ENCODE data around the gene CELF2.
A peak's percentile ranks its signal among the peaks of the same experiment; 100 is the strongest.
"Not testable (repeated sequence)": the region's sequence is repeated elsewhere in the genome, so short reads cannot be mapped to it uniquely, and the experiment has no call there.

Gene CELF2

DNA sequence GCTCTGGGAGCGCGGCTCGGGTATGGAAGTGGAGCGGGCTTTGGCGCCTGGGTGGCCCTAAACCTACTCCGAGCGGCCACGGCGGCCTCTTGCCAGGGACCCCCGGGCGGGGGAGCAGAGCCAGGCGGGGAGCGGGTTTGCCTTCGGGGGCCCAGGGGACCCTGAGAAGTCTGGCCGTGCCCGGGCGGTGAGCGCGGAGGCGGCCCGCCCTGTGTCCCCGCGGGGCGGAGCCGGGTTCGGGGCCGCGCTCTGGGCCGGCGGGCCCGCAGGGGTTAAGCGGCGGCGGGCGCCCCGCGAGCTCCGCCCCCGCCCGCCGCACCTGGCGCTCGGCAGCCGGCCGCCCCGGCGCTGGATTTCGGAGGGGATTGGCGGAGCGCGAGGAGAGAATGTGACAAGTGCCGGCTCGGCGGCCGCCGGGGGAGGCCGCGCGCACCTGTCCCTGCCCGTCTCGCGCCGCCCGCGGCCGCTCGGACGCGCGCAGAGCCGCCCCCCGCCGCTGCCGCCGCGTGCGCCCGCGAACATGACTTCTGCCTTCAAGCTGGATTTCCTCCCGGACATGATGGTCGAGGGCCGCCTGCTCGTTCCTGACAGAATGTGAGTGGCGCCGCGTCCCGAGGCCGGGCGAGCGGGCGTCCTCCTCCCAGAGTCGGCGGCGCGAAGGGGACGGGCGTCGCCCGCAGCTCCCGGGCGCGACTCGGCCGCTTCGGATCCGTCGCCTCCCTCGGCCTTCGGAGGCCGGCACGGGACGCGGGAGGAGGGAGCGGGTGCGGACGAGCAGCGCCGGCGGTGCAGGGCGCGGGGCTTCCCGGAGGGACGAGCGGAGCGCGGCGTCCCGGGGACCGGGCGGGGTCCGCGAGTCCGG is at the start of gene CELF2:
TSS of gene CELF2 (plus strand) at position 303 of the 862 bp plus-strand sequence. CDS start at position 521, 218 bp downstream.
- peak in 9 of 14 donors; percentile 27 to 83 (median 60) for DNase-seq

DNA sequence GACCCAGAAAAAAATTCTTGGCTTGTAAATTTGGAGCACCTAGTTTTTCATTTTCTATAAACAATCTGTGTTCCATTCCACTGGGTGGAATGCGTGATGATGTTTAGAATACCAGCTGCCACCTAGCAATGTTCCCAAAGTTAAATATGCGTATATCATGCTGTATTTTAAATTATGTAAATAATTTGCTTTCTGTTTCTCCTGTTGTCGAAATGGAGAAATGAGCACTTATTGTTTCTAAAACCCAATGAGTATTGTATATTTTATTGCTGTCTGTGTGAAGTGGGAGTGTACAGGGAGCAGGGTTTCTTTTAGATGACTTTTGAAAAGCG is 49.4 kb upstream of the CELF2 start:
- no peak for DNase-seq

DNA sequence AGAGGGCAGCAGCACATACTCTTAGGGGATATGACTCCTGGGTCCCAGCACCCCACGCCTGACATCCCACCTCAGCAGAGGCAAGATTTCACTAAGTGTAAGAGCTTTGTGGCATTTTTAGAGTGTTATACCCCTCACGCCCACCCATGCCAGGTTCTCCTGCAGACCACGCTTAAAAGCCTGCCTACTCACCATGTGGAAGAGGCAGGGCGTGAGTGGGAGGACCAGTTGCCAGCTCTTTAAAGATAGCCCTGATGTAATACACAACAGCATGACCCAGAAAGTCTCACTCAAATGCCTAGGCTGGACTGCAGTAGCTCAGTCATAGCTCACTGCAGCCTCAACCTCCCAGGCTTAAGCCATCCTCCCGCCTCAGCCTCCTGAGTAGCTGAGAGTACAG is 44.4 kb upstream of the CELF2 start:
- DNase-seq = no peak

DNA sequence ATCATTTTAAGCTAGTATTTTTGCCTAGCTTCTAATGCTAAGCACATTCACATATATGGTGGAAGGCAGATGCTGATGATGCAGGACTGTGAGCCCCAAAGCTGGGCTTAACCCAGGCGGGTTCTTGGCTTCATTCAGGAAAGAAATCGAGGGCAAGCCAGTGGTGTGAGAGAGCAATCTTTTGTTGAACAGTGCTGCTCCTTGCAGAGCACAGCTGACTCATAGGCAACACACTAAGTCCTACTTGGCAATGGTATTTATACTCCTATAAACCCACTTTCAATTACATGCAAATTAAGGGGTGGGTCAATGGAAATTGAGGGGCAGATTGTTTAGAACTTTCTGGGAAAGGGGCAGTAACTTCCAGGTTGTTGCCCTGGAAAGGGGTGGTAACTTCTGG is 42.0 kb upstream of the CELF2 start:
- no peak for DNase-seq

DNA sequence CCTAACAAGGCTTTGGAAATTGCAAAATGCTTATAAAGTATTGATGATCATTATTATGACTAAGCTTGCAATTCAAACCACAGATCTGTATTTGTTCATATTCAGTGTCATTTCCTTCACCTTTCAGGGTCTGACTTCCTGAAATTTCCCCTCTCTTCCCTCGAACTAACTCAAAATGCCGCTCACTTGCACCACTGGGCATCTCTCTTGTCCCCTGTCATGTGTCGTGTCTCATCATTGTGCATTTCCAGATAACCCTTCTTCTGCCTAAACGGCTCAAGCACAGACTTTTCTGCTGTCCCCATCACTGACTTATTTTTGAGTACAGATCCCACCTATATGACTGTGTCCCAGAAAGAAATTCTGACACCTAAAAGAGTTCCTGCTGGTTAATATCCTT is 41.0 kb upstream of the CELF2 start:
- no peak for DNase-seq

DNA sequence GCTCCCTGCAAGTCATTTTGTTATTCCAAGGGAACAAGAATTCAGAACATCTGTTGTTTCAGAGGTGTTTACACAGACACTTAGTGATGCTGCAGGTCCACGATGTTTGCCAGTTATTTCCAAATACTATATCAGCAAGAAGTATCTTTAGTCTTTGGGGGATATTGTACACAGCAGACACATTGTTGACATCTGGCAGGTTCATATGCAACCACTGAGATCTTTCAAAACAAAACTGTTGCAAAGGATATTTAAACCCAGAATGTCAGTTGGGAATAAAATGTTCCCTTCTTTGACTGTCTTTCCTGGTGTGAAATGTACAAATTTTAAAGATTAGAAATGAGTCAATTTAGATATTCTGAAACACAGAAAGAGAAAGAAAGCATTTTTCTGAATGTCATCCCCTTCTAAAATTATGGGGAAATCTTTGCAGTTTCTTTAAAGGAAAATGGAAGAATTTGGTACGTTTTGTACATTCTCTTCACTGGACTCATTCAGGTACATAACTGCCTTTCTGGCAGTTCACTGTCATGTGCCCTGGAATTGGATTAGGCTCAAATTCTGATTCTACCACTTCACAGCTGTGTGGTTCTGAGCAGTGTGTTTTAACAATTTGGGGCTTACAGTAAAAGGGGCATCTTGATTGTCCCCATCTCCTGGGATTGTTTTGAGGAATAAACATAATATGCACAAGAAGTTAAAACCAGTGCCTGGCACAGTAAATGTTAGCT is 40.3 kb upstream of the CELF2 start:
- DNase-seq = no peak

DNA sequence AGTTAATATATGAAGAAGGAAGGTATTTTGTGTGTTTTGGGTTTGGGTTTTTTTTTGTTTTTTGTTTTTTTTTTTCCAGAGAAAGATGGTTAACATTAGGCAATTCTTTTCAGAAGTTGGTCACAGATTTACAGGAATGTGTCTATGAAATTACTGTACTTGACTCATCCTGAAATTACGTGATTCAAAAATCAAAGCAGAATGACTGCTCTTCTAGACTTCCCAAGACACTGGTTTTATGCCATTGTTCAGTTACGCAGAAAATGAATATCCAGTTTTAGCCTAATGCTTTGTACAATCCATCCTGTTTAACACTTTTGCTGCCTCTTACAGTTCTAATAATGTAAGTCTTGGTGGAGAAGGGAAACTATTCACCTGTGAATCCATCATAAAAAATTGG is 39.7 kb upstream of the CELF2 start:
- no peak for DNase-seq

DNA sequence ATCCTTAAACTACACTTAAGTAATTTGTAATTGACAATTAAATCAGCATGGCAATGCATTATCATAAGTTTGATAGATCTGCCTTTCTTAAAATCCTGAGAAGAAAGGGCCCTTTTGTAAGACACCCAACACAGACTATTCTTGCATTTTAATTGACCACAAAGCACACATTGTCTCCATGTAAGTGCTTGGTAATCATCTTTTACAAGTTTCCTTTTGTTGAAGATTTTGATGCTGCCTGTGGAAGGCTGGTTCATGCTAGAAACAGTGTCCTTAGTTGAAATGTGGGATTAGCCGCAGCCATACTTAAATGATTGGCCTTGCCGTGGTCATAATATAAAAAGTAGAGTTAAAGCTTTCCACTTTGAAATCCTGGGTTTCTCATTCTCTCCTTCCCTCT is 32.3 kb upstream of the CELF2 start:
- DNase-seq = no peak

DNA sequence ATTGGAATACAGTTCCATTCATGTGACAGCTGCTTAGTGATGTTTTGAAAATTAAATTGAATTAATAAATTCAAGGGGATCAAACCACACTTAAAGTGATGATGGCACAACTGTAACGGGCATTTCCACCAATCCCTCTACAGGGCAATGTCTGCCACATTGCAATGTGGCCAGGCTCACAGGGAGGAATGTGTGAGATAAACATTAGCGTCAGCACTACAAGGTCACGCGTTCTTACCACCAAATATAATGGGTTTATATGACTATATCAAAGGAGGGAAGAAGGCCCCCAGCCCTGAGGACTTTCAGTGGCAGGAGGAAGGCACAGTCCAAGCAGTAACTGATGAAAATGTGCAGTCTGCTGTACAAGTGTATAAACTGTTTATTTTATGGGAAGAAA is 31.1 kb upstream of the CELF2 start:
- no peak for DNase-seq

DNA sequence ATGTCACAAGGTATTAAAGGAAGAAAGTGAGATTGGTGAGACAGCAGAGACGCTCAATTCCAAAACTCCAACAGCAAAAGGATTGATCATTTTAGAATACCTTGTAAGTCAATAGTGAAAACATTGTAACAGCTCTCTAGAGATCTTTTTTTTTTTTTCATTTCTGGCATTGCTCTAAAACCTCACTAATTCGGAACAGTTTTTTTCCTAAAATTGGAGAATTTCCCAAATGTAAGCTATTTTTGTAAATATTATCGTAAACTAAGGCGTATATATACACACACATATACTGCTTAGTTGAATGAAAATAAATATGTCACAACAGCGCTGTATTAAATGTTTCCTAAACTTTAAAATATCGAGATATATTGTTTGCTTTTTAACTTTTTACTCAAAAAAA is 30.6 kb upstream of the CELF2 start:
- DNase-seq = no peak

DNA sequence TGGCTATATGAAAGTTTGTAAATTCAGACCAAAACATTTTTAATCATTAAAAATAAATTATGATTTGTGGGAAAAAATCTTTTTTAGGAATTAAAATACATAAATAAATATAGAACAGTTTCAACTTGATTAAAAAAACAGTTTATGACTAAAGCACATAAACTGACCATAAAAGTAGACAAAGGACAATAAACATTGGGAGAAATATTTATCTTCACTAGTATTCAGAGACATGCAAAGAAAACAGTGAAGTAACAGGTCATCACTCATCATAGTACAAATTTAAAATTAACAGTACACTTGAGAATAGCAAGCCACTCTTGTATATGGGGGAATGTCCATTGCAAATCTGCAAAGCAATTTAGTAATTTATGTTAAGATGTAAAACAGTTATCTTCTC is 28.0 kb upstream of the CELF2 start:
- no peak for DNase-seq

DNA sequence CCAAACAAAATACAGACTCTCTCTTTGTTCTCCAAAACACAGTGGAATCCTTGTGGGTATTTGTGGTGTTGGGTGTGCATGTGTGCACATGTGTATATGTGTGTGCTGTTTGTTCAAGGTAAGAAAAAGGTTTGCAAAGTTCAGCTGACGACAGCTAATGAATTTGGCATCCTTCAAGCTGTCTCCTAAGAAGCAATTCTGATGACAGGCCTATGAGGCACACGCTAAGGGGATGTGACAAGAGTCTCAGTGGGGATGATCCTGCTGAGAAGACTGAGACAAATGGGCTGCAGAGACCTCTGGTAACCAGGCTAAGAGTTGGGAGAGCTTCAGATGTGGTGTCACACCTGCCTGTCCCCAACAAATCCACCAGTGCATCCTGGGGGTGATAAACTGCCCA is 26.5 kb upstream of the CELF2 start:
- DNase-seq = no peak

DNA sequence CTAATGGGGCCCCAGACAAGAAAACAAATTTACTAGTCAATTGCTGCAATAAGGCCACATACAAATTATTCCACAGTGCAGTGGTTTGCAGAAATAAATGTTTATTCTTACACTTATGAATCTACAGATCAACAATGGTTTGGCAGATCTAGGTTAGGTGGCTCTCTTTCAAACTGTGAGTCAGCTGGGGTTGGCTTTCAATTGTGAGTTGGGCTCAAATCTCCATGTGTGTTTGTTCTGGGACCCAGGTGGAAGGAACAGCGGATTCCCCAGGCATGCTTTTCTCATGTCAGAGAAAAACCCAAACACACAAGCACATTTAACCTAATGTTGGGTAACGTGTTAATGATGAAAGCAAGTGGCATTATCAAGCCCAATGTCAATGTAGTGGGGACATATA is 25.6 kb upstream of the CELF2 start:
- no peak for DNase-seq

DNA sequence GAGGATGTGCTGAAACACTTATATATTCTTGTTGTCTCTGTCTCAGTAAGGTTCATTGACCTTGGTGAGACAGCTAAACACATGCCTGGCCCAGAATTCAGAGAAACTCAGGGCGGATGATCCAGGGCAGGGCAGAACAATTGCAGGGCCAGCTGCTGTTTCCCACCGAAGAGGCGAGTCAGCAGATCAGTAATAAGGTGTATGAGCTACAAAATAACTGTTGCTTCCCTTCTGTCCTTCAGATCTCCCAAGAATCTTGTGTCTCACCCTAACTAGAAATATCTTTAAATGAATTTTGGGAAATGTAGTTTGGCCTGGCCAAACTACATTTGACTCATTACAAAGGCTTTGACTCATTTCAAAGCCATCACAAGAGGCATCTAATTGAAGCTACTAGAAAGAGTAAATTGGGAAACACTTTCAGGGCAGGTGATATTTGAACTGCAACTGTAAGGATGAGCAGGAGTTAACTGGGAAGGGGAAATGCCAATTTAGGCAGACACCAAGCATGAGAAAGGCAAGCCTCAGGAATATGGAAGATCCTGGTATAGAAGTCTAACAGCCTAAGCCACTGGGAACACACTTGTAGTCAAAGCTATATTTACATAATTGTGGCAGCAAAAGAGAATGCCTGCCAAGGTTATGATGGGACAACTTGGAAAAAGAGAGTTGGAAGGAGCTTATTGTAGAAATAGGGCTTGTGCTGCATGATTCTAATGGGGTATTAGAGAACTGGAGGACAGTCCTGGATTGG is 24.5 kb upstream of the CELF2 start:
- DNase-seq = no peak

DNA sequence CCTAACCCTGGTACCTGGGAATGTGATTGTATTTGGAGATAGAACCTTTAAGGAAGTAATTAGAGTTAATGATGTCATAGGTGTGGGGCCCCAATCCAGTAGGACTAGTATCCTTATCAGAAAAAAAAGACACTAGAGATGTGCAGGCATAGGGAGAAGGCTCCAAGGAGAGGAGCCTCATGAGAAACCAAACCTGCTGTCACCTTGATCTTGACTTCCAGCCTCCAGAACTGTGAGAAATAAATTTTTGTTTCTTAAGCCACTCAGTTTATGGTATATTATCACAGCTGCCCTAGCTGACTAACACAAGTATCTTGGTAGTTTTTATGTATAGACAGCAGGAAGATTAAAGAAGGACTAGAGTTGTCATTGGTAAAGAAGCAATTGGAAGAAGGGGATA is 23.9 kb upstream of the CELF2 start:
- DNase-seq = no peak

DNA sequence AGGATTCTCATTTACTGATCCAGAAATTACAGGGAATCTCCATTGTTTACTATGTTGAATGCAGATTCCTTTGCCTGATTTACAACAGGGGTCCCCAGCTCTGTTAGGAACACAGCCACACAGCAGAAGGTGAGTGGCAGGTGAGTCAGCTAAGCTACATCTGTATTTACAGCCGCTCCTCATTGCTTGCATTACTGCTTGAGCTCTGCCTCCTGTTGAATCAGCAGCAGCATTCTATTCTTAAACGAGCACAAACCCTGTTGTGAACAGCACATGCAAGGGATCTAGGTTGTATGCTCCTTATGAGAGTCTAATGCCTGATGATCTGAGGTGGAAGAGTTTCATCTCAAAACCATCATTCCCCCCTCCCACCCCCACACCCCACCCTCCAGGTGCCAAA is 23.3 kb upstream of the CELF2 start:
- no peak for DNase-seq

DNA sequence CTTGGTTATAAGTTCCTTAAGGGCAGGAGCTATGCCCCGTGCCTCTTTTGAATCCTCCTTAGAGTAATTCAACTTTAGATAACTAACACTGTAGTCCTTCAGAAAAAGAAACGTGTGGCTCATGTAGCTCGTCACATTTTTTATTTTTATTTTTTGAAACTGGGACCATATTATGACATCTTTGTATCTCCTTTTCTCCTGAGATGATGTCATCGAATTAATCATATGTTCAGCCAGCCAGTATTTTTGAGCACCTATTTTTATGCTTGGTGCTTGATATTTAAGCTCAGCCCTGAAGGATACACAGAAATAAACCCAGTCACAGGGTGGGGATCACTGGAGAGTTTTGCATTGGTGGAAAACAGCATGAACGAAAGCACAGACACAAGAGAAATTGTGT is 22.6 kb upstream of the CELF2 start:
- no peak for DNase-seq

DNA sequence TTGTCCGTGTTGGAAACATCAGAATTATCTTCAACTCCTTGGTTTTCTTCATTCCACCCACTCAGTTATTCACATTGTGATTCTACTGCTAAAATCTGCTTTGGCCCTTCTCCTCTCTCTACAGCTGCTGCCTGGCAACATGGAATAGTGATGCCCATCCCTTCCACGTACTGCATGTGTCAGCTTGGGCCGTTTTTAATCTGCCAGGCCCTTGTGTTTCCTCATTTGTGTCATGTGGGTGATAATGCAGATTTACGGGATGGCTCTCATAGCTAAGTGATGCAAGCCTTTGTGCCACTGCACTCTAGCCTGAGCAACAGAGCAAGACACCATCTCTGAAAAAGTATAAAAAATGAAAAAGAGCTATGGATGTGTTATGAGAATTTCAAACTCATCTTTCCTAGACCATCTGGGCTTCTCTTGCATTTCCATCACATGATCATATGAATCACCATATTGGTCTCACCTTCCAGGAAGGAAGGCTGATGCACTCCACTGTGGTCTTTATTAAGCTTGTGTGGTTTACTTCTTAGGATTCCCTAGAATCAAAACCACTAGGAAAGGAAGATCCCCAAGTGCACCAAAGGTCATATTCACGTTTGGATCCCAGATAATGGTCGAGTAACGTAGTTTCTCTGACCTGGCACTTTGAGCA is 20.6 kb upstream of the CELF2 start:
- DNase-seq = no peak

DNA sequence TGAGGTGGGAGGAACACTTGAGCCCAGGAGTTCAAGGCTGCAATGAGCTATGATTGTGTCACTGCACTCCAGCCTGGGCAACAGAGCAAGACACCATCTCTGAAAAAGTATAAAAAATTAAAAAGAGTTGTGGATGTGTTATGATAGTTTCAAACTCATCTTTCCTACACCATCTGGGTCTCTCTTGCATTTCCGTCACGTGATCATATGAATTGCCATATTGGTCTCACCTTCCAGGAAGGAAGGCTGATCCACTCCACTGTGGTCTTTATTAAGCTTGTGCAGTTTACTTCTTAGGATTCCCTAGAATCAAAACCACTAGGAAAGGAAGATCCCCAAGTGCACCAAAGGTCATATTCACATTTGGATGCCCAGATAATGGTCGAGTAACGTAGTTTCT is 18.2 kb upstream of the CELF2 start:
- not testable (repeated sequence) for DNase-seq

DNA sequence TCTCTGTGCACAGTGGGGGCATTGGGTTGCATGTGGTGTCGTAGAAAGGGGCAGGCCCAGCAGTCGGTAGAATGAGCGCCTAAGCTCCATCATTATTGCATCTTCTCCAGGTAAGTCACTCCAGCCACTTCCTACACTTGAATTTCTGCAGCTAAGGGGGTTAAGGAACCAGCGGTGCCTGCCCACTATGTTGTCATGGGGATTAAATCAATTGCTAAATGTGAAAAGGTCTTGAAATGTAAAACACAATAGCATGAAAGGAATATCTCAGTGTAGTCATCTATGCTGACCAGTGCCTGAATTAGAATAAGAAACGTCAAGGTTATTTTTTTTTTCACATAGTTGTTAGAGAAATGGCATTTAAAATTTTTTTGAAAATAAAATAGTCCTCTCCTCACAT is 15.2 kb upstream of the CELF2 start:
- DNase-seq = no peak

DNA sequence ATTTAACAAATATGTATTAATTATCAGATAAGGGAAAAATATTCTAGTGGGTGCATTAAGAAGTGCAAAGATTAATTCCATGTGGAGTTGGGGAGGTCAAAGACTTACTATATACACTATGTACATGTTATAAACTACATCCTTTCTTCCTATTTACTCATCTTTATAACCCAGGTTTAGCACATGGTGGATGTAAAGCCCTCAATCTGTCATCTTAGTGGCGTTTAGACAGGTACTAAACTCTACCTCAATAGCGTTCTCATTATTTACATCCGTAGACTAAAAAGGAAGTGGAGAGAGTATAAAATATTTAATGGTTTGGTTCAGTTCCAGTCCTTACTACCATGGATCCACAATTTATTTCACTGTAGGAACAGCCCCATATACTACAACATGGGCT is 14.8 kb upstream of the CELF2 start:
- DNase-seq = no peak

DNA sequence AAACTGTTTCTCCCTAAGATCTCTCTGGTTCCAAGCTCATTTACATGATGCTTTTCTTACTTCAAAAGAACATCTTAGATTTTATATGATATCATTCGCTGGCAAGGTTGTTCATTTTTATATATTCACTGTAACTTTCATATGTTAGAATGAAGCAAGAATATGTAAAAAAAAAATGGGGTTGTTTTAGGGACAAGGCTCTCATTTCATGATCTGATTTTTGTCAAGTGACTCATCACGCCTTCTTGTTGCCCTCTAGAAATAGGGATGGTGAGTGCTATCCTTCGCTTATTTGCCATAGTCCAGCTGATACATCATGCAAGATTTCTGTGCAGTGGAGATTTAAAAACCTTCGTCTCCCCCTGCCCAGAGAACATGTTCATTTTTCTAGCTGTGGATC is 14.0 kb upstream of the CELF2 start:
- DNase-seq = peak in 1 of 14 donors; percentile 15
